ENCODE results near the gene MARK3.
"Not testable (repeated sequence)": the region's sequence is repeated elsewhere in the genome, so short reads cannot be mapped to it uniquely, and the experiment has no call there.

The MARK3 gene

DNA sequence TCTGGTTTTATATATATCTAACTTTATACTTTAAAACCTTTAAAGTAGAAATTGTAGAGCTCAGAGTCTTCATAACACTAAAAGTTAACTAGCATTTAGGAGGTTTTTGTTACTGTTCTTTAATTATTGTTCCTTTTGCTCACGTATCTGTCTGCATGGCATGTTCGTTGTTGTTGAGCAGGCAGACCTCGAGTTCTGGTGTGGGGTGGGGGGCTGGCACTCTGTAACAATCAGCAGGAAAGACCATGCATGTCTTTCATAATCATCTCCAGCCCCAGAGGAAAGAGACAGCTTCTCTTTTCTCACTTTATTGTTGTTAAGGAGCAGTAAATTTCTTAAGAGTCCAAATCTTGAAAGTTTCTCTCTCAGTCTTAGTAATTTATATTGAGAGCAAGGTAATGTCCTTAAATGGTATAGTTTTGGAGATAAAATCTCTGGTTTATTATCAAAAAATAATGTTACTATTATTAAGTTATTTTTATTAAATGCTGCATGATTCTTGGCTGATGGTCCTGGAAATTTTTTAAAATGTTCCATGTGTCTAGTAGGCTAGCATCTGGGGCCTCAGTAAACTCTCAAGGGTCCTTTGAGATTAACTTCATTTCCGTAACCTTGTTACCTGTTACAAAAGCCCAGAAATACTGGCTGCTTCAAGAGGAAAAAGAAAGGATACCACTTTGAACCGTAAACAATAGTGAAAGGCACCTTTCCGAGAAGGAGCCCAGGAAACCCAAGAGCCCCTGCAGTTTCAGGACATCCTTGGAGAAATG lies 107.1 kb downstream of the MARK3 start:
- no peak for DNase-seq (ENCODE audit: low spot score)

DNA sequence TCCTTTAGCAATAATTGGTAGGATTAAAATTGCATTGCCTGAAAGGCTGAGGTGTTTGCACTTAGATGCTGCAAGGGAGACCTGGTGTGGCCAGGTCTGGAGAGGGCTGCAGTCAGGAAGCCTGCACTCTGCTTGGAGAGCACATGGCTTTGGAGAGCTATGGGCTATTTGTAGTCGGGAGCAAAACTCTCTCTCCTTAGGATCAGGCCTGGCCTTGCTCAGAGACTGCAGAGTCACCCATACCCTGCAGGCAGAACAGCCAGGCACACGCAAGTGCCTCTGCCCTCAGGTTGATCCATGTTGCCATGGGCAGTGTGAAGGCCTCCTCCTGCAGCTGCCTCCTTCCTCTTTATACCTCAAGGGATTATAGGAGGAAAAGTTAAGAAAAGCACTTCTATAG lies 110.6 kb downstream of the MARK3 start:
- no peak for DNase-seq (ENCODE audit: low spot score)

- no peak for DNase-seq (ENCODE audit: low spot score)
Observed at GRCh38 chr14:103496776-103497175, 111.6 kb downstream of the MARK3 start.

DNA sequence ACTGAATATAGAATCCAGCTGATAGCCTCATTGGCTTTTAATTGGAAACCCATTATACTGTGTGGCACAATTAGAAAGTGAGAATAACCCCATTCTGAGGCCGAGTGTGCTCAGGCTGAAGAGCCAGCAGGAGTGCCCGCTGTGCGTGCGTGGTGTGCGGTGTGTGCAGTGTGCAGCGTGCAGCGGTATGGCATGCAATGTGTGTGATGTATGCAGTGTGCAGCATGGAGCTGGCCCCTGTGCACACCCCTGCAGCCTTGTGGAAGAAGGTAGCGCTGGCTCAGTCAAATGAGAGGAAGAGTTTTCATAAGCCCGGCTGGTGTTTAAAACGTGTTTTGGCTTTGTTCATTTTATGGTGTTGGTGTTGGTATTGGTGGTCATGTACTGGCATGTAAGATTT lies 114.5 kb downstream of the MARK3 start:
- no peak for DNase-seq (ENCODE audit: low spot score)

DNA sequence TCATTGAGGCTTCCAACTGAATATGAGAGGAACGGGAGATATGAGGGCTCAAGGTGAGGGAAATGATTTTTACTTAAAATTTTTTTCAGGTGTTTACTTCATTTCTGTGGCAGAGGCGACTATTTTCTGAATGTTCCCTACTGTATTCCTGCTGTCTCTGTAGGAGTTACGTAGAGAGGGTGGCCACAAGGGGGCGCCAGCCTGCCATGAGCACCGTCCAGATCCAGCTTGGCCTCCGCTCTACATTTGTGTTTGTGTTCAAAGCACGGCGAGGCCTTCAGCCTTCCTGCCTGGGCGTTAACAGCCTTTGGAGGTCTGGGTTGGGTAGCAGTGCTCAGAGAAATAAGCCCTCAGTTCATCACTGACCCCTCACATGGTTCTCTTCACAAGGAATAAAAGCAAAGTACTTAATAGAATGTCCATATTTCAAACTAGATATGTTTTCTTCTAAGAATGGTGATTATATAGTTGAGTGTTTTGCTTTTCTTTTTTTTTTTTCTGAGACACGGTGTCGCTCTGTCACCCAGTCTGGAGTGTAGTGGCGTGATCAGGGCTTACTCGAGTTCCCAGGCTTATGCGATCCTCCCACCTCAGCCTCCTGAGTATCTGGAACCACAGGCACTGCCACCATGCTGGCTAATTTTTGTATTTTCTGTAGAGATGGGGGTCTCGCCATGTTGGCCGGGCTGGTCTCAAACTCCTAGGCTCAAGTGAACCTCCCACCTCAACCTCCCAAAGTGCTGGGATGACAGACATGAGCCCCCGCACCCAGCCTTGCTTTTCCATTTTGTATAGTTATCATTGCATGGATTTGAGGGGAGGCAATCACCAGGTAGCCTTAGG lies 115.2 kb downstream of the MARK3 start:
- peak; percentile 73 for DNase-seq (ENCODE audit: low spot score)

DNA sequence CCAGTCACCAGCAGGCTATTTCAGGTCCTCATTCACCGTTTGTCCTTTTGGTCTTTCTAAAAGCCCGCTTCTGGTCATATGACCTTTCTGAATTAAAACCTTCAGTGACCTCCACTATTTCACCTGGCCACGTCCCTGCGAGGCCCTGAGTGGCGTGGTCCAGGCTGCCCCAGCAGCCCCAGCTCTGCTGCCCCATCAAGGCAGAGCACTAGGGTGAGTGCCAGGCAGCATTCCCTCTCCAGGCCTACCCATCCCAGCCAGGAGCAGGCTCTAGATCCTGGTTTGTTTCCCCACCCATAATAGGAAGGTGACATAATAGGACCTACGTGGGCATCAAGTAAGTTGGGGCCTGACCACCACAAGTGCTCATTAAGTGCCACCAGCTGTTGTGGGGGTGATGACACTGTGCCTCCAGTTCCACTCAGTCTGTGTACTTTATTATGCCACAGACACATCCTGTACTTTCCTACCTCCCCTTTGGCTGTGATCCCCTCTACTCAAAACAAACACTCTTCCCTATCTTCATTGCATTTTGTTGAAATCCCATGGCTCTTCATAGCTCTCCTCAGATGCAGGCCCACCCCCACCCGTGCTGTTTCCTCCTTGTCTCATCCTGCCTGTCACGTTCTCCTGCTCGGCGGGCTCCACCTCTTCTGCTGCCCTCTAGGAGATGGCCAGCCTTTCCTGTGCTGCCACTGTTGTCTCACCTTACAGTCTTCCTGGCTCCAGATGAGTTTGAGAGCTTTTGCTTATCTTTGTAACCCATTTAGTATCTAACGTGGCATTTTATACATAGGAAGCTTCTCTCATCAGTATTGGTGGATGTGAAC lies 116.0 kb downstream of the MARK3 start:
- no peak for DNase-seq (ENCODE audit: low spot score)

- no peak for DNase-seq (ENCODE audit: low spot score)
Observed at GRCh38 chr14:103501921-103502669, 116.9 kb downstream of the MARK3 start.

GRCh38 chr14:103502877-103503276 lies 117.7 kb downstream of the MARK3 start:
- DNase-seq (ENCODE audit: low spot score) = no peak

GRCh38 chr14:103503296-103503695 lies 118.1 kb downstream of the MARK3 start:
- no peak for DNase-seq (ENCODE audit: low spot score)

- no peak for DNase-seq (ENCODE audit: low spot score)
Observed at GRCh38 chr14:103504991-103505565, 119.9 kb downstream of the MARK3 start.

DNA sequence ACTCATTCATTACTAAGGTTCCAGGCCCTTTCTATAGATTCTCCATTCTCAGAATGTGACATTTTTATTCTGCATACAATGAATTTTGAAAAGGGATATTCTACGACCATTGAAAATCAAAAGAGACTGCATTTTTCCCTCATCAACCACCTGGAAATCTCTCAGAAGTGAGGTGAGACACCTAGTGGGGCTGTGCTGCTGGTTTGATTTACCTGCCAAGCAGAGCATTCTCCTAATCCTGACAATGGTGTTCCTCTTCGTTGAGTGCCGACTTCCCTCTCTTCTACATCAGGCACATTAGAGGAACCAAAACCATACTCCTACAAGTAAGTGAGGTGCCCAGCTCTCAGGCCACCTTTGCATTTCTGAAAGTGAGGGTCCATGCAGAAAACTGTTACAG lies 122.5 kb downstream of the MARK3 start:
- DNase-seq (ENCODE audit: low spot score) = no peak

DNA sequence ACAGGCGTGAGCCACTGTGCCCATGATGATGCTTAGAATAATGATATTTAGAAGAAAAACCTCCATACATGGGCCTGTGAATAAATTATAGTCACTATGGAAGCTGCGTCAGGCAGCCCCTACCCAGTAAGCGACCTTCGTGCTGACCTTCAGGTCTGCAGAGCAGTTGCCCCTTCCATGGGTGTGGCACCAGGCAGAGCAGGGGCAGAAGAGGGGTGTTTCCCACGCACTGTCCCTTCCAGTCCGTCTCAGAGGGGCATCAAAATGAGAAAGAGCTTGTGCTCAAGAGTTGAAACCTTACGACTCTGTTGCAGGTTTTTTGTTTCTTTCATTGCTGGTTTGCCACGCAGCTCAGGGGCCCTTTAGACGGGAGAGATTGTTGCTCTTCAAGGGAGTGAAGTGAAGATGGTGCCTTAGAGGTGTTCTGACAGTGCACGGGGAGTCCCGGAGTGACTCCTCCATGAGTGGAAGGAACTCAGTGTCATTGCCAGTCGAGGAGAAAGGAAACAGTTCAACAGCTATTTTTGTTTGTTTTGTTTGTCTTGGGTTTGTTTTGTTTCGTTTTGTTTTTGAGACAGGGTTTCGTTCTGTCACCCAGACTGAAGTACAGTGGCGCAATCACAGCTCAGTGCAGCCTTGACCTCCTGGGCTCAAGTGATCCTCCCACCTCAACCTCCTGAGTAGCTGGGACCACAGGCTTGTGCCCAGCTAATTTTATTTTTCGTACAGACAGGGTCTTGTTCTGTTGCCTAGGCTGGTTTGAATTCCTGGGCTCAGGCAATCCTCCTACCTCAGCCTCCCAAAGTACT lies 123.5 kb downstream of the MARK3 start:
- DNase-seq (ENCODE audit: low spot score) = no peak

DNA sequence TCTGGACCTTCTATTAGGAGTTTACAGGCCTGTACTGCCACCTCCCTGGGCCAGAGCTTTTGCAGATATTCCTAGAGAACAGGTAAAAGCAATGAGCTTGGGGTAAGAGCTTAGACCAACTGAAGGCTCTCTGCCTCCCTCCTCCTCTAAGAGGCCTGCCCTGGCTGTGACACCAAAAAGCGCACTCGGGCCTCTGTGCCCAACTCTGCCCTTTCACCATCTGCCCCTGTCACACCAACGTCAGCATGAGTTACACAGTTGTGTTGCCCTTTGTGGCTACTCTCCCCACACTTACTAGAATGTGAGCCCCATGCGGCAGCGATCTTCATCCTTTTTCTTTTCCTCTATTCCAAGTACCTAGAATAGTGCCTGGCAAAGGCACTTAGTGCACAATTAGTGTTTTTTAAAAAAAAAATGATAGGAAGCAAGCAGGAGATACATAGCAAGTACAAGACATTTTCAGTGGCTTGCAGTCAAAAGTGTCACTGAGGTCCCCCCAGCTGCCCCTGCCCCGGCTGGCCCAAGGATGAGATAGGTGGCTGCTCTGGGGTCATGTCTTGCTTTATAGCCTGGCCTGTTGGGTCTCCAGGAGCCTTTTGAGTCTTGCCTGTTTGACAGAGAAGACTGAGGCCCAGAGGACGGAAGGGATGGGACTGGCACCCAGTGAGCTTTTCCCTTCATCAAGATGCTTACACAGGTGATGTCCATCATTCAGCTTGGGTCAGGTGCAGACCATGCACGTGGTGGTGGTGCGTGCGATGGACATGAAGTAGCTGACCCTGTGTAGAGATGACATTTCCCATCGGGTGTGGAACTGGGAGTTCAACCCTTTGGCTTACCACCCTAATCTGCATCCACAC lies 124.9 kb downstream of the MARK3 start:
- DNase-seq (ENCODE audit: low spot score) = no peak

GRCh38 chr14:103510724-103511693 lies 125.8 kb downstream of the MARK3 start:
- peak; percentile 27 for DNase-seq (ENCODE audit: low spot score)

DNA sequence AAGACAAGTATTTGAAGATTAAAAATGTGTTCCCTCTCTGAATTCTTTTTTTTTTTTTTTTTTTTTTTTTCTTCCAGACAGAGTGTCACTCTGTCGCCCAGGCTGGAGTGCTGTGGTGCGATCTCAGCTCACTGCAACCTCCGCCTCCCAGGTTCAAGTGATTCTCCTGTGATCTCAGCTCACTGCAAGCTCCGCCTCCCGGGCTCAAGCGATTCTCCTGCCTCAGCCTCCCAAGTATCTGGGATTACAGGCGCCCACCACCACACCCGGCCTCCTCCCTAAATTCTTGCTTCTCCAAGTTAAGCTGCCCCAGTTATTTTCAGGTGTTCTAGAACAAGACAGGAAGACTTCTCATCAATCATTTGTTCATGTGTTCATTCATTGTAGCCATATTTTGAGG lies 127.0 kb downstream of the MARK3 start:
- not testable (repeated sequence) for DNase-seq (ENCODE audit: low spot score)

- DNase-seq (ENCODE audit: low spot score) = no peak
Observed at GRCh38 chr14:103512701-103513611, 127.7 kb downstream of the MARK3 start.
